Liver (tissue), 9 donors: ENCODE results near the gene CRY1. TPM values are rescaled to one million over a fixed set of nuclear protein-coding genes. Genes with fewer than 3 reads are reported as not detected.

Source experiments
- DNase-seq: peaks from one replicate; pipeline ENCODE4 v3.0.0-alpha.2; 2017; ENCODE audit warnings: low spot score
- H3K27ac ChIP-seq, 2 donors: one replicate each; pipeline ENCODE4 v1.7.0; 2013; ENCODE audit warnings: inconsistent platforms in 2 of 2, low read length in 2 of 2, control low read depth in 1 of 2, low read depth in 1 of 2, mild to moderate bottlenecking in 1 of 2
- H3K27me3 ChIP-seq, 4 donors: one replicate each; pipeline versions ENCODE4 v1.6.1 to v1.7.0; 2013; ENCODE audit warnings: low read length in 3 of 4, inconsistent platforms in 1 of 4, mild to moderate bottlenecking in 1 of 4, moderate library complexity in 1 of 4; ENCODE audit not compliant: control insufficient read depth in 4 of 4, insufficient read depth in 4 of 4
- H3K36me3 ChIP-seq, 4 donors: one replicate each; pipeline versions ENCODE4 v1.6.1 to v1.7.0; 2013; ENCODE audit warnings: low read length in 3 of 4, mild to moderate bottlenecking in 3 of 4, low read depth in 1 of 4, moderate library complexity in 1 of 4; ENCODE audit not compliant: control insufficient read depth in 4 of 4, insufficient read depth in 3 of 4
- H3K4me1 ChIP-seq, 4 donors: one replicate each; pipeline versions ENCODE4 v1.6.1 to v1.7.0; 2013; ENCODE audit warnings: low read length in 3 of 4, mild to moderate bottlenecking in 3 of 4, moderate library complexity in 1 of 4; ENCODE audit not compliant: control insufficient read depth in 4 of 4, insufficient read depth in 4 of 4
- H3K4me3 ChIP-seq, 3 donors: one replicate each; pipeline versions ENCODE4 v1.6.1 to v1.7.0; 2013; ENCODE audit warnings: low read length in 3 of 3, control low read depth in 1 of 3, low read depth in 1 of 3, mild to moderate bottlenecking in 1 of 3
- H3K9ac ChIP-seq, 2 donors: one replicate each; pipeline ENCODE4 v1.7.0; 2013; ENCODE audit warnings: low read length in 2 of 2, mild to moderate bottlenecking in 2 of 2, moderate library complexity in 2 of 2, control low read depth in 1 of 2, low read depth in 1 of 2
- H3K9me3 ChIP-seq, 4 donors: one replicate each; pipeline versions ENCODE4 v1.6.1 to v1.7.0; 2013; ENCODE audit warnings: low read length in 3 of 4; ENCODE audit not compliant: control insufficient read depth in 4 of 4
- ATF3 ChIP-seq: IDR thresholded peaks from 2 replicates; pipeline ENCODE4 v1.6.1; 2016; ENCODE audit warnings: antibody characterized with exemption
- CTCF ChIP-seq: fragments of 150-350 bp; IDR thresholded peaks from 2 replicates; pipeline ENCODE4 v1.5.1; 2017; ENCODE audit warnings: improper control_type of control experiment, low read depth, low read length; ENCODE audit not compliant: missing input control
- EGR1 ChIP-seq, 2 donors: IDR thresholded peaks; 2 replicates each; pipeline ENCODE4 v1.6.1; 2016 to 2018; ENCODE audit warnings: antibody characterized with exemption in 2 of 2, low read depth in 2 of 2
- FOXA1 ChIP-seq: IDR thresholded peaks from 2 replicates; pipeline ENCODE4 v1.6.1; 2016; ENCODE audit warnings: antibody characterized with exemption
- FOXA2 ChIP-seq: IDR thresholded peaks from 2 replicates; pipeline ENCODE4 v1.6.1; 2016; ENCODE audit warnings: antibody characterized with exemption
- GABPA ChIP-seq, 2 donors: IDR thresholded peaks in 1 of 2; conservative IDR thresholded peaks in 1 of 2; 2 replicates each; pipeline ENCODE4 v1.6.1; 2016; ENCODE audit warnings: antibody characterized with exemption in 2 of 2, mild to moderate bottlenecking in 1 of 2, moderate library complexity in 1 of 2
- HNF4A ChIP-seq, 2 donors: conservative IDR thresholded peaks; 2 replicates each; pipeline ENCODE4 v1.6.1; 2016; ENCODE audit warnings: antibody characterized with exemption in 2 of 2, mild to moderate bottlenecking in 2 of 2
- HNF4G ChIP-seq: IDR thresholded peaks from 2 replicates; pipeline ENCODE4 v1.6.1; 2016; ENCODE audit warnings: antibody characterized with exemption
- JUND ChIP-seq, 2 donors: IDR thresholded peaks; 2 replicates each; pipeline ENCODE4 v1.6.1; 2016; ENCODE audit warnings: antibody characterized with exemption in 2 of 2
- MAX ChIP-seq: IDR thresholded peaks from 2 replicates; pipeline ENCODE4 v1.6.1; 2016; ENCODE audit warnings: antibody characterized with exemption
- NR2F2 ChIP-seq: IDR thresholded peaks from 2 replicates; pipeline ENCODE4 v1.6.1; 2016; ENCODE audit warnings: antibody characterized with exemption
- RAD21 ChIP-seq, 2 donors: IDR thresholded peaks; 2 replicates each; pipeline ENCODE4 v1.6.1; 2016; ENCODE audit warnings: antibody characterized with exemption in 2 of 2, mild to moderate bottlenecking in 2 of 2
- RXRA ChIP-seq, 2 donors: IDR thresholded peaks; 2 replicates each; pipeline ENCODE4 v1.6.1; 2017 to 2018; ENCODE audit warnings: antibody characterized with exemption in 2 of 2, mild to moderate bottlenecking in 1 of 2
- SP1 ChIP-seq: IDR thresholded peaks from 2 replicates; pipeline ENCODE4 v1.6.1; 2018; ENCODE audit warnings: antibody characterized with exemption, mild to moderate bottlenecking
- TAF1 ChIP-seq: conservative IDR thresholded peaks from 2 replicates; pipeline ENCODE4 v1.6.1; 2016; ENCODE audit warnings: antibody characterized with exemption, mild to moderate bottlenecking
- YY1 ChIP-seq: IDR thresholded peaks from 2 replicates; pipeline ENCODE4 v1.6.1; 2016; ENCODE audit warnings: antibody characterized with exemption, mild to moderate bottlenecking
- ZBTB33 ChIP-seq: IDR thresholded peaks from 2 replicates; pipeline ENCODE4 v1.6.1; 2016; ENCODE audit warnings: antibody characterized with exemption
- polyA plus RNA-seq, 2 donors: library from polyadenylated mRNA; stranded (reverse) in 1 of 2; unstranded in 1 of 2; fragments of 200-250 nt in 1 of 2; fragments of >200 nt in 1 of 2; fragmentation: Nextera tagmentation in 1 of 2; extraction: Ambion mirVana in 1 of 2; gene quantifications; one replicate each; pipeline versions ENCODE4 v1.2.1 to v1.2.3, GENCODE V29; 2013 to 2015
- total RNA-seq, 2 donors: library from RNA; depleted of rRNA; stranded (reverse); fragments of >200 nt; gene quantifications; one replicate each; pipeline ENCODE4 v1.2.3, GENCODE V29; 2014
- TF ChIP-seq, protein P1 (sequence below): IDR thresholded peaks from 2 replicates; pipeline ENCODE4 v1.6.1; 2016; ENCODE audit warnings: antibody characterized with exemption, mild to moderate bottlenecking
- donor health status: healthy.
- donor health status: healthy.
- donor health status: healthy.
- donor health status: healthy.
- donor health status: healthy.

The CRY1 gene
- total and polyA plus RNA-seq, 4 donors, result 5.7 to 16.6 (median 10.1) TPM

- TF ChIP-seq, protein P1, sequence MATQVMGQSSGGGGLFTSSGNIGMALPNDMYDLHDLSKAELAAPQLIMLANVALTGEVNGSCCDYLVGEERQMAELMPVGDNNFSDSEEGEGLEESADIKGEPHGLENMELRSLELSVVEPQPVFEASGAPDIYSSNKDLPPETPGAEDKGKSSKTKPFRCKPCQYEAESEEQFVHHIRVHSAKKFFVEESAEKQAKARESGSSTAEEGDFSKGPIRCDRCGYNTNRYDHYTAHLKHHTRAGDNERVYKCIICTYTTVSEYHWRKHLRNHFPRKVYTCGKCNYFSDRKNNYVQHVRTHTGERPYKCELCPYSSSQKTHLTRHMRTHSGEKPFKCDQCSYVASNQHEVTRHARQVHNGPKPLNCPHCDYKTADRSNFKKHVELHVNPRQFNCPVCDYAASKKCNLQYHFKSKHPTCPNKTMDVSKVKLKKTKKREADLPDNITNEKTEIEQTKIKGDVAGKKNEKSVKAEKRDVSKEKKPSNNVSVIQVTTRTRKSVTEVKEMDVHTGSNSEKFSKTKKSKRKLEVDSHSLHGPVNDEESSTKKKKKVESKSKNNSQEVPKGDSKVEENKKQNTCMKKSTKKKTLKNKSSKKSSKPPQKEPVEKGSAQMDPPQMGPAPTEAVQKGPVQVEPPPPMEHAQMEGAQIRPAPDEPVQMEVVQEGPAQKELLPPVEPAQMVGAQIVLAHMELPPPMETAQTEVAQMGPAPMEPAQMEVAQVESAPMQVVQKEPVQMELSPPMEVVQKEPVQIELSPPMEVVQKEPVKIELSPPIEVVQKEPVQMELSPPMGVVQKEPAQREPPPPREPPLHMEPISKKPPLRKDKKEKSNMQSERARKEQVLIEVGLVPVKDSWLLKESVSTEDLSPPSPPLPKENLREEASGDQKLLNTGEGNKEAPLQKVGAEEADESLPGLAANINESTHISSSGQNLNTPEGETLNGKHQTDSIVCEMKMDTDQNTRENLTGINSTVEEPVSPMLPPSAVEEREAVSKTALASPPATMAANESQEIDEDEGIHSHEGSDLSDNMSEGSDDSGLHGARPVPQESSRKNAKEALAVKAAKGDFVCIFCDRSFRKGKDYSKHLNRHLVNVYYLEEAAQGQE, result no peak
- no peak for TF ChIP-seq EGR1 (IDR thresholded peaks at IDR 0.05; ENCODE audit: low read depth in 2 of 2)
- TF ChIP-seq MAX, result no peak
- no peak for TF ChIP-seq HNF4A (conservative IDR thresholded peaks at IDR 0.05)
- TF ChIP-seq ZBTB33, result no peak
- TF ChIP-seq RAD21 (IDR thresholded peaks at IDR 0.05), result no peak
Measured at GRCh38 chr12:107086314-107086713, 7.0 kb downstream of the CRY1 start (continued).

- H3K9me3 ChIP-seq, result no peaks in the 10 kb centered on the region
- no peaks in the 10 kb centered on the region for H3K27me3 ChIP-seq
- H3K27ac ChIP-seq, result no peak overlapping the region
- DNase-seq, result no peak
- H3K4me1 ChIP-seq, result peaks cover 0 to 8% (median under 1%) of the 10 kb centered on the region in 4 donors
- H3K9ac ChIP-seq, result no peak overlapping the region
- no peak overlapping the region for H3K4me3 ChIP-seq
- no peak for TF ChIP-seq CTCF
- no peak for TF ChIP-seq HNF4A (conservative IDR thresholded peaks at IDR 0.05)
- TF ChIP-seq MAX, result no peak
- TF ChIP-seq ZBTB33, result no peak
- no peak for TF ChIP-seq GABPA (IDR thresholded peaks at IDR 0.05 in 1 of 2, conservative IDR thresholded peaks at IDR 0.05 in 1 of 2)
- no peak for TF ChIP-seq YY1
- no peak for TF ChIP-seq FOXA1
- no peak for TF ChIP-seq TAF1
- no peak for TF ChIP-seq EGR1 (IDR thresholded peaks at IDR 0.05; ENCODE audit: low read depth in 2 of 2)
- TF ChIP-seq FOXA2, result no peak
- TF ChIP-seq NR2F2, result no peak
- TF ChIP-seq RAD21 (IDR thresholded peaks at IDR 0.05), result no peak
- TF ChIP-seq, protein P1, result no peak
- no peak for TF ChIP-seq SP1
- TF ChIP-seq ATF3, result no peak
- TF ChIP-seq JUND (IDR thresholded peaks at IDR 0.05), result no peak
- TF ChIP-seq HNF4G, result no peak
- no peak for TF ChIP-seq RXRA (IDR thresholded peaks at IDR 0.05)
- H3K36me3 ChIP-seq, result no peaks in the 10 kb centered on the region
Measured at GRCh38 chr12:107081778-107082177, 11.6 kb downstream of the CRY1 start.
